Stimulated activated CD4-positive, alpha-beta T cell treated with anti-CD3 and anti-CD28 coated beads, Interleukin-1b, Interleukin-23, amount 100 ng/mL, for 1 hour (primary cell): Measurements from ENCODE around the gene COPS9.
A peak's percentile ranks its signal among the peaks of the same experiment; 100 is the strongest.

Source experiments
- DNase-seq, 2 donors: peaks; one replicate each; pipeline ENCODE4 v3.0.0-alpha.2; 2020; ENCODE audit warnings: low read depth in 2 of 2

Gene COPS9

GRCh38 chr2:240166191-240166590, 30.1 kb upstream of the COPS9 start:
- no peak for DNase-seq

- no peak for DNase-seq
Measured at GRCh38 chr2:240165661-240166060, 29.6 kb upstream of the COPS9 start.

GRCh38 chr2:240165034-240165433, 28.9 kb upstream of the COPS9 start:
- DNase-seq, result no peak

- no peak for DNase-seq
Measured at GRCh38 chr2:240164586-240164985, 28.5 kb upstream of the COPS9 start.

GRCh38 chr2:240163844-240164574, 27.9 kb upstream of the COPS9 start:
- no peak for DNase-seq

- DNase-seq, result no peak
Measured at GRCh38 chr2:240162939-240163714, 27.0 kb upstream of the COPS9 start.

GRCh38 chr2:240162531-240162930, 26.4 kb upstream of the COPS9 start:
- no peak for DNase-seq

- DNase-seq, result no peak
Measured at GRCh38 chr2:240162032-240162431, 25.9 kb upstream of the COPS9 start.

GRCh38 chr2:240161087-240161750, 25.1 kb upstream of the COPS9 start:
- DNase-seq, result no peak

GRCh38 chr2:240160291-240161086, 24.4 kb upstream of the COPS9 start:
- no peak for DNase-seq

GRCh38 chr2:240159251-240159839, 23.2 kb upstream of the COPS9 start:
- DNase-seq, result no peak

GRCh38 chr2:240157147-240157470, 21.0 kb upstream of the COPS9 start:
- DNase-seq, result no peak

- DNase-seq, result no peak
Measured at GRCh38 chr2:240156435-240157146, 20.5 kb upstream of the COPS9 start.

- no peak for DNase-seq
Measured at GRCh38 chr2:240155745-240156390, 19.8 kb upstream of the COPS9 start.

- no peak for DNase-seq
Measured at GRCh38 chr2:240155048-240155744, 19.1 kb upstream of the COPS9 start.

GRCh38 chr2:240154606-240155005, 18.5 kb upstream of the COPS9 start:
- DNase-seq, result no peak

- DNase-seq, result no peak
Measured at GRCh38 chr2:240153418-240153817, 17.3 kb upstream of the COPS9 start.

GRCh38 chr2:240151477-240152031, 15.4 kb upstream of the COPS9 start:
- DNase-seq, result no peak

- peak in 1 of 2 donors; percentile 6 for DNase-seq
Measured at GRCh38 chr2:240149943-240150784, 14.1 kb upstream of the COPS9 start.
